Embryonic facial prominence (tissue), 1 donor: ENCODE measurements around the gene CNPY3.
A peak's percentile ranks its signal among the peaks of the same experiment; 100 is the strongest.
"Not testable (repeated sequence)": the region's sequence is repeated elsewhere in the genome, so short reads cannot be mapped to it uniquely, and the experiment has no call there.

Source experiments
- DNase-seq: peaks from one replicate; pipeline ENCODE4 v3.0.0-alpha.2; 2016; ENCODE audit errors: extremely low spot score

The CNPY3 gene

DNA sequence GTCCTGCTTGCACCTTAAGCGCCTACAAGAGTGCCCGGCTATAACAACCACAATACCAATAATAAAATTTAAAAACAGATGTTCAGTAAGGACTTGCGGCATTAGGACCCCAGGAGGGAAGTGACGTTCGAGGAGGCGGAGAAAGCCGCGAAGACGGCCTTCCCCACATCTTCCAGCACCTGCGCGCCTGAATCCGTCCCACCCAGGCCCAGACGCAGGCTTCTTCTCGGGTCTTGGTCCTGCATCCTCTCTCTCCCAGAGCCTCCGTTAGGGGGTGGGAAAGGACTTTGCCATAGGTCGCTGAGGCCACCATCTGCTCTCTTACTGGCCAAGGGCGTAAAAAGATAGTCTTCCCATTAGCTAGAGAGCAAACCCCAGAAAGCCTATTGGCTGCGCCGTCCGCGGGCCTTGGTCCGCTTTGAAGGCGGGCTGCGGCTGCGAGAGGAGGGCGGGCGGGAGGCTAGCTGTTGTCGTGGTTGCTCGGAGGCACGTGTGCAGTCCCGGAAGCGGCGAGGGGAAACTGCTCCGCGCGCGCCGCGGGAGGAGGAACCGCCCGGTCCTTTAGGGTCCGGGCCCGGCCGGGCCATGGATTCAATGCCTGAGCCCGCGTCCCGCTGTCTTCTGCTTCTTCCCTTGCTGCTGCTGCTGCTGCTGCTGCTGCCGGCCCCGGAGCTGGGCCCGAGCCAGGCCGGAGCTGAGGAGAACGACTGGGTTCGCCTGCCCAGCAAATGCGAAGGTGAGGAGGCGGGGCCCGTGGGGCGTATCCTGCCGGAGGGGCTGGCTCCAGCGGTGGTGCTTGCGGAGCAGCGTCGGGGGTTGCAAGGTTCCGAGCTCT is at the start of gene CNPY3:
CNPY3 (plus strand) TSS at position 495 of the 835 bp plus-strand sequence; CDS start at position 586, 91 bp downstream.
- DNase-seq = peak; percentile 87

DNA sequence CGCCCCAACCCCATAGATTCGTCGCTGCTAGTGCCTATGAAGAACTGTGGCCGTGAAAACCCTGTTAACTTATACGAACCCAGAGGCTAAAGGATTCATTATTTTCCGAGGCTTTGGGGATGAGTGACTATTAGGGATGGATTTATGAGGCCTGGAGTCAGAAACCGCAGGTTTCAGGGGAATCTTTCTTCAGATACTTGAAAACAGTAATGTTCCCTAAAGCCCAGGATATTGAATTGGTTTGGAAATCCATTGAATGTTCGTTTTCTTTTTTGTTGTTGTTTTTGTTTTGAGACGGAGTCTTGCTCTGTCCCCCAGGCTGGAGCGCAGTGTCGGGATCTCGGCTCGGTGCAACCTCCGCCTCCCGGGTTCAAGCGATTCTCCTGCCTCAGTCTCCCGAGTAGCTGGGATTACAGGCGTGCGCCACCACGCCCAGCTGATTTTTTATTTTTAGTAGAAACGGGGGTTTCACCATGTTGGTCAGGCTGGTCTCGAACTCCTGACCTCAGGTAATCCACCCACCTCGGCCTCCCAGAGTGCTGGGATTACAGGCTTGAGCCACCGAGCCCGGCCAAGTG is 49.0 kb upstream of the CNPY3 start:
- DNase-seq = not testable (repeated sequence)

DNA sequence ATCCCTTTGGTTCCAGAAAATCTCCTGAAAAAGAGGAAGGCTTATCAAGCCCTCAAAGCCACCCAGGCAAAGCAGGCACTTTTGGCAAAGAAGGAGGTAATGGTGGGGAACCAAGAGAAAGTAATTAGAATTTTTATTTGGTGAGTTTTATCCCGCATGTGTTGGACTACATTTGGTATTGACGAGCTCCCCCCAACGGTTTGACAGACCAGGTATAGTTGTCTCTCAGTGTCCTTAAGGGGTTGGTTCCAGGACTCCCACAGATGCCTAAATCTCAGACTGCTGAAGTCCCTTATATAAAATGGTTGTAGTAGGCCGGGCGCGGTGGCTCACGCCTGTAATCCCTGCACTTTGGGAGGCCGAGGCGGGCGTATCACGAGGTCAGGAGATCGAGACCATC is 48.4 kb upstream of the CNPY3 start:
- not testable (repeated sequence) for DNase-seq

DNA sequence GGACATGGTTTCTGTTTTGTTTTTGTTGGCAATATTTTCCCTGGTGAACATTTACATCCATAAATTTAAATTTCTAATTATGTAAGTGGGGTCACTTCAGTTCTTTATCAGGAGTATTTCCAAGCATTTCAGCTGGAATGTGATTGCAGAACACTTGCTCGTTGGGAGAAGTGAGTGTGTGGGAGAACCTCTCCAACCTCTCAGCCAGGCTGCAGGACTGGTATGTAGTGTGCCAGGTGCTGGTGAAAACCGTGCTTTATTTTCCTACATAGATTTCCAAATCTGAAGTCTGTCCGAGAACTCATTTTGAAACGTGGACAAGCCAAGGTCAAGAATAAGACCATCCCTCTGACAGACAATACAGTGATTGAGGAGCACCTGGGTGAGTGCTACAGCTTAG is 43.6 kb upstream of the CNPY3 start:
- DNase-seq = no peak

DNA sequence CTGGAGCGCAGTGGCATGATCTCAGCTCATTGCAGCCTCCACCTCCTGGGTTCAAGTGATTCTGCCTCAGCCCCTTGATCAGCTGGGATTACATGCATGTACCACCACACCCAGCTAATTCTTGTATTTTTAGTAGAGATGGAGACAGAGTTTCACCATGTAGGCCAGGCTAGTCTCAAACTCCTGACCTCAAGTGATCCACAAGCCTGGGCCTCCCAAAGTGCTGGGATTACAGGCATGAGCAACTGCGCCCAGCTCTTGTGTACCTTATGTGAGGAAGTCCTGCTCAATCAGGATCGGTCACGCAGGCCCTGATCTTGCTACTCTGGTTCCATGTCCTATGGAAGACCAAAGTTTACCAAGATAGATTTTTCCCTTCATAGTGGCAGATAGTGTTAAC is 41.1 kb upstream of the CNPY3 start:
- not testable (repeated sequence) for DNase-seq

DNA sequence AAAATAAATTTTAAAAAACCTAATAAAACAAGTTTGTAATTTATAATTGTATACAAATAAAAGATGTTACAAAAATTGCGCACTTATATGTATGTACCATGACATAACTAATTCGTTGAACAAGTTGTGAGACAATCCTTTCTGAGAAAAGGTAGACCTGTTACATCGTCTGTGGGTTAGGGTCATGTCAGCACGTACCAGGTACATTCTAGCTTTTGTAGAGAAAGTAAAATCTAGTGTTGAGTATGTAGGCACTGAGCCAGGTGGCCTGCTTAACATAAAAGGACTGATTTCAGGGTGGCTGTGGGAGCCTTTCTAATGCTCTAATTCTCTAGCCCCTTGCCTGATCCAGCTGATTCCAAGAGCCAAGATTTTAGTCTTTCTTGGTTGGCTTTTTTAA is 39.5 kb upstream of the CNPY3 start:
- DNase-seq = no peak

DNA sequence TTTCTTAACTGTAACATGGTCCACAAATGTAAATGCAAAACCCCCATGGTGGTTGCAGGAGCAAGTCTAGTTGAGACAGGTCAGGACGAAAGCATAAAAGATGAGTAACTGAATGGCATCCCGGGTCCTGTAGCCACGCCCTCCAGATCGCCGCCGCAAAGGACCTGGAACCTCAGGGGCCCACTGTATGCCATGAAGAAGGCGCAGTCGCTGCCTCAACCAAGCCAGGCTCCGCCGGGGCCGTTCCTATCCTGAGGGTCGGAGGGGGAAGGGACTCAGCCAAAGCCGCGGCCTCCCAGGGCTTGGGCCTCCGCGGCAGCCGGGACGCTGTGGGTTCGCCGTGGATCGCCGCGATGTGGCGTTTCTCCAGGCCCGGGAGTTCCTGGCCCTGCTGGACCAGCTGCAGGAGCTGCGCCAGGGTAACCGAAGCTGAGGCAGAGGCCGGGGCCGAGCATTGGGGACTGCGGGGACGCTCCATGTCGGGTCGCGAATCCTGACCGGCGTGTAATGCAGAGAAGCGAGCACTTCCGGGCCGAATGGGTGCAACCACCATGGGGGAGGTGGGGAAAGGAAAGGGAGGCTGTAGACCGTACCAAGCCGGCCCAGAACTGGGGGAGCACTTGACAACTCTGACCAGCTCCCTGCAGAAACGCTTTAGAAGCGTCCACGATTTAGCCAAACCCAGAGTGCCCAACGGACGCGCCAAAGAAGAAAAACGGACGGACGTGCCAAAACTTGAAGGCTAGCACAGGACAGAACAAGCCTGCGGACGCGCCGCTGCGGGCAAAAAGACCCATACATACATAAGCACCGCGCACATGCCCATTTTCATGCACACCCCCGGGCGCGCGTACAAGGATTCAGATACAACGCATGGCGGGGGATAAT is 38.7 kb upstream of the CNPY3 start:
- peak; percentile 69 for DNase-seq

DNA sequence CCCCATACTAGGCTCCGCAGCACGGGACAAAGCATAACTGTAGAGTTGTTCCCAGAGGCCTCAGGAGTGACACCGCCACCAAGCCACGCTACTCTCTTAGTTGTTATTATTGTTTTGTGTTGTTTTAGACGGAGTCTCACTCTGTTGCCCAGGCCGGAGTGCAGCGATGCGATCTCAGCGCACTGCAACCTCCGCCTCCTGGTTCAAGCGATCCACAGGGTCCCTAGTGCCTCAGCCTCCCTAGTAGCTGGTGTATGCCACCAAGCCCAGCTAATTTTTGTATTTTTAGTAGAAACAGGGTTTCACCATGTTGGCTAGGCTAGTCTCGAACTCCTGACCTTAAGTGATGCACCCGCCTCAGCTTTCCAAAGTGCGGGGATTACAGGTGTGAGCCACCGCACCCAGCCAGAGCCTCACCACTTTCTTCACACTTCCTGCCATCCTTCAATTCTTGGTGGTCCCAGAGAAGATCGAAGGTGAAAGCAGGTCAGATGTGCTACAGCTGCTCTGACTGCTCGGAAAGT is 38.0 kb upstream of the CNPY3 start:
- DNase-seq = no peak

DNA sequence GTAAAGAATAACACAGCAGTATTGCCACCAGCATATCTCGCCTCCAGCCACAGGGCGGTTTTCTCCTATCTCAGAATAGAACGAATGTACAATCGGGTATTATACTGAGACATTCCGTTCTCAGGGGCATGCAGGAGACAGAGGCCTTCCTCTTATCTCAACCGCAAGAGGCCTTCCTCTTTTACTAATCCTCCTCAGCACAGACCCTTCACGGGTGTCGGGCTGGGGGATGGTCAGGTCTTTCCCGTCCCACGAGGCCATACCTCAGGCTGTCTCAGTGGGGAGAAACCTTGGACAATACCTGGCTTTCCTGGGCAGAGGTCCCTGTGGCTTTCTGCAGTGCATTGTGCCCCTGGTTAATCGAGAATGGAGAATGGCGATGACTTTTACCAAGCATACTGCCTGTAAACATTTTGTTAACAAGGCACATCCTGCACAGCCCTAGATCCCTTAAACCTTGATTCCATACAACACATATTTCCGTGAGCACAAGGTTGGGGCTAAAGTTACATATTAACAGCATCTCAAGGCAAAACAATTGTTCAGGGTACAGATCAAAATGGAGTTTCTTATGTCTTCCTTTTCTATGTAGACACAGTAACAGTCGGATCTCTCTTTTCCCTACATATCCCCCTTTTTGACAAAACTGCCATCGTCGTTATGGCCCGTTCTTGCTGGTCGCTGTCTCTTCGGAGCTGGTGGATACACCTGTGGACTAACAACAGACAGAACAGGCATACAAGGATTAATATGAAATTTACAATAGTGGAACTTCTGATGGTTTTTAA is 35.0 kb upstream of the CNPY3 start:
- not testable (repeated sequence) for DNase-seq

DNA sequence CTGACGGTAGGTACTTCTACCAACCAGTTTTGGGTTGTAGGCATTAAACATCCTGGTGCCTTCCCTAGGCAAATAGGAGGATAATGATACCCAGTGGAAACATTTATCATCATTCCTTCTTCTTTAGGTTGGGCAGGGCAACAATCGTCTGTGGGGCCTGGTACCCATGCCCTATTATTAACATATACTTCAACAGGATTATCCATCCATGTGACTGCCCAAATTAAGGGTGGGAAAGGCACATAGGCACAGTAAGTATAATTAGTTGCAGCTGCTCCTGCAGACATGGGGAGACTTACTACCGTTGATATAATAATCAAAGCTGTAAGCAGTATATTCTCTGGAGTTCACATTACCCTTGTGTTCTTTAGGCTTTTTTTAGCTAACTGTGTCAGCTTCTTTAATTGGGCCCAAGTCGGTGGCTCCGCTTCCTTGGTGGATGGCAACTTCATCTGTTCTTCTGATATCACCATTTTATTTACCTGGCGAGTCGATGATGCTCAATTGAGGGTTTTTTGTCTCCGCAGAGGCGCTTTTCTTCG is 33.0 kb upstream of the CNPY3 start:
- DNase-seq = no peak

DNA sequence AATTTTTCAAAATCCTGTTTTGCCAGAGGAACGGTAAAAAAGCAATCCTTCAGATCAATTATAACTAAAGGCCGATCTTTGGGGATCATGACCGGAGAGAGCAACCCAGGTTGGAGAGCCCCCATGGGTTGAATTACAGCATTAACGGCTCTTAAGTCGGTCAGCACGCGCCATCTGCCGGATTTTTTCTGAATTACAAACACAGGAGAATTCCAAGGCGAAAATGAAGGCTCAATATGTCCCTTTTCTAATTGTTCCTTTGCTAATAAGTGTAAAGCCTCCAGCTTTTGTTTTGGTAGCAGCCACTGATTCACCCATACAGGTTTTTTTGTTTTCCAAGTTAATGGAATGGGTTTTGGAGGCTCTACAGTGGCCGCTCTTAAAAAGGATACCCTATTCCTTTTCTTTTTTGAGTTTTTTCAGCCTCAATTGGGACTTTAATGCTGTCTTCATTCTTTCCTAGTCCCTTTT is 30.4 kb upstream of the CNPY3 start:
- peak; percentile 31 for DNase-seq

DNA sequence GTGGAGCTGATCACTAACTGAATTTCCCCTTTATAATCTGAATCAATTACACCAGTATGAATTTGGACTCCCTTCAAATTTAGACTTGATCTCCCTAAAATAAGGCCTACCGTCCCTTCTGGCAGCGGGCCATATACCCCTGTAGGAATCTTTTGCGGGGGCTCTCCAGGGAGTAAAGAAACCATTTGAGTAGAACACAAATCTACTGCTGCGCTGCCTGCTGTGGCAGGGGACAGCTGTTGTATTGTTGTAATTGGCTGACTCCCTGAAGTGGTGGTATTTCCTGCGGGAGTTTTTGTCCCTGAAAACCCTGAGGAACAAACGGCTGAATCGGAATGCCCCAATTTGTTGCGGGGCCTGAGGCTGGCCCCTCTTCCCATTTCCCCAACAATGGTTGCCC is 29.4 kb upstream of the CNPY3 start:
- no peak for DNase-seq

DNA sequence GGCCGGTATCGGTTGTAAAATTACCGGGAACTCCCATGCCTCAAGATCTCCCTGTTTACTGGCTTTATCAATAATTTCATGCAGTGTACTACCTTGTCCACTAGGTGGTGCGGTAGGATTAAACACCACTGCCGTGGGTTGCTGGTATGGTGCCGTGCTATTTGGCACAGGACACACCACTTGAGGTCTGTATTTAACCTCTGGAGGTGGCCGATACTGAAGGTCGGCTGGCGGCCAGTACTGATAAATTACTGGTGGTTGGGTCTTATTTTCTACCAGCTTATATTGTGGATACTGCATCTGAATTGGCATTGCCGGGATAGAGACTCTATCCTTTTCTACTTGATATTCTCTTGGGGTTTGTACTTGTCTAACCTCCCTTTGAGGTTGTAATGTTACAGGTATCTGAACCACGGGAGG is 27.7 kb upstream of the CNPY3 start:
- peak; percentile 71 for DNase-seq

DNA sequence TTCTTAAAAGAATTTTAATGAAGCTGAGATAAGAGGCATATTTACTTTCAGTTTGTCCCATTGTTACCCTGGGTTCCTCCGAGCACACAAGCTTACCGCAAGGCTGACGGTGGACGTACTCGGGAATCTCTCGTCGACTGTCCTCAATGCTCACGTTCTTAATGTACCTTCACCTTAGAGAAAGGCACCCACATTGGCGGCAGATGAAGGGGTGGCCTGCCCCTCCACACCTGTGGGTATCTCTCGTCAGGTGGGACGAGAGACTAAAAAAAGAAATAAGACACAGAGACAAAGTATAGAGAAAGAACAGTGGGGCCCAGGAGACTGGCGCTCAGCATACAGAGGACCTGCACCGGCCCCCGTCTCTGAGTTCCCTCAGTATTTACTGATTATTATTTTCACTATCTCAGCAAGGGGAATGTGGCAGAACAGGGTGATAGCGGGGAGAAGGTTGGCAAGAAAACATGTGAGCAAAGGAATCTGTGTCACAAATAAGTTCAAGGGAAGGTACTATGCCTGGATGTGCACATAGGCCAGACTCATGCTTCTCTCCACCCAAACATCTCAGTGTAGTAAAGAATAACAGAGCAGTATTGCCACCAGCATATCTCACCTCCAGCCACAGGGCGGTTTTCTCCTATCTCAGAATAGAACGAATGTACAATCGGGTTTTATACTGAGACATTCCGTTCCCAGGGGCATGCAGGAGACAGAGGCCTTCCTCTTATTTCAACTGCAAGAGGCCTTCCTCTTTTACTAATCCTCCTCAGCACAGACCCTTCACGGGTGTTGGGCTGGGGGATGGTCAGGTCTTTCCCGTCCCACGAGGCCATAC is 26.6 kb upstream of the CNPY3 start:
- not testable (repeated sequence) for DNase-seq

DNA sequence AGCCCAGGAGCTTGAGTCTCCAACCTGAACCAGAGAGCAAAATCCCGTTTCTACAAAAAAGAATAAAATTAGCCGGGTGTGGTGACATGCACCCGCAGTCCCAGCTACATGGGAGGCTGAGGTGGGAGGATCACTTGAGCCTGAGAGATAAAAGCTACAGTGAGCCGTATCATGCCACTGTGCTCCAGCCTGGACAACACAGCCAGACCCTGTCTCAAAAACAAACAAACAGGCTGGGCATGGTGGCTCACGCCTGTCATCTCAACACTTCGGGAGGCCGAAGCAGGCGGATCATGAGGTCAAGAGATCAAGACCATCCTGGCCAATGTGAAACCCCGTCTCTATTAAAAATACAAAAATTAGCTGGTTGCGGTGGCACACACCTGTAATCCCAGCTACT is 24.8 kb upstream of the CNPY3 start:
- DNase-seq = no peak

DNA sequence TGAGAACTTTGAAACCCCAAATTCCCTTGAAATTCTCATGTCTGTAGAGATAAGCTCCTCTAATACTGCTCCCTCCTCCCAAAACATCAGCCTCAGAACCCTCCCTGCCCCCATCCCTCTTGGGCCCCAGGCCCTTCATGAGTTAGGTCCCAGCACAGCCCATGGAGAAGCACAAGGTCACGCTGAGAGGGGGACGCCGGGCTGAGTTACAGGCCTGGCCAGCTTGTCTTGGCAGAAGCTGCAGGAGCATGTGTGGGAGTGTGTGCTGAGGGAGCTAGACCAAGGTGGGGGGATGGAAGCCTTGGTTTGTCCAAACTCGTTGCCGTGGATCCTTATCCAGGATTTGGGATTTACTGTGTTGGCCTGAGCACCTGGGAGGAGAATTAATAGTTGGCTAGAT is 21.9 kb upstream of the CNPY3 start:
- DNase-seq = no peak

DNA sequence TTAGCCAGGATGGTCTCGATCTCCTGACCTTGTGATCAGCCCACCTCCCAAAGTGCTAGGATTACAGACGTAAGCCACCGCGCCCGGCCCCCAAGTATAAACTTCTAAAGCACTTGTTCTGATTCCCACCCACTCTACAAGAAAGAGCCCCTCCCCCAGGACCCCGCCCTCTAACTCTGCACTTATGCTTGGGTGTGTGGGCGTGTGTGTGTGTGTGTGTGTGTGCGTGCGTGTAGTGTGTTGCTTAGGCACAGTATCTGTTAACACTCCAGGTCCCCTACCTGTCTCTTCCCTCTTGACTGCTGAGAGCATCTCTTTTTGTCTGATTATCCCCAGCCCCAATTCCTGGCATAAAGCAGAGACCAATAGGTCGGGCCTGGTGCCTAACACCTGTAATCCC is 19.4 kb upstream of the CNPY3 start:
- no peak for DNase-seq

DNA sequence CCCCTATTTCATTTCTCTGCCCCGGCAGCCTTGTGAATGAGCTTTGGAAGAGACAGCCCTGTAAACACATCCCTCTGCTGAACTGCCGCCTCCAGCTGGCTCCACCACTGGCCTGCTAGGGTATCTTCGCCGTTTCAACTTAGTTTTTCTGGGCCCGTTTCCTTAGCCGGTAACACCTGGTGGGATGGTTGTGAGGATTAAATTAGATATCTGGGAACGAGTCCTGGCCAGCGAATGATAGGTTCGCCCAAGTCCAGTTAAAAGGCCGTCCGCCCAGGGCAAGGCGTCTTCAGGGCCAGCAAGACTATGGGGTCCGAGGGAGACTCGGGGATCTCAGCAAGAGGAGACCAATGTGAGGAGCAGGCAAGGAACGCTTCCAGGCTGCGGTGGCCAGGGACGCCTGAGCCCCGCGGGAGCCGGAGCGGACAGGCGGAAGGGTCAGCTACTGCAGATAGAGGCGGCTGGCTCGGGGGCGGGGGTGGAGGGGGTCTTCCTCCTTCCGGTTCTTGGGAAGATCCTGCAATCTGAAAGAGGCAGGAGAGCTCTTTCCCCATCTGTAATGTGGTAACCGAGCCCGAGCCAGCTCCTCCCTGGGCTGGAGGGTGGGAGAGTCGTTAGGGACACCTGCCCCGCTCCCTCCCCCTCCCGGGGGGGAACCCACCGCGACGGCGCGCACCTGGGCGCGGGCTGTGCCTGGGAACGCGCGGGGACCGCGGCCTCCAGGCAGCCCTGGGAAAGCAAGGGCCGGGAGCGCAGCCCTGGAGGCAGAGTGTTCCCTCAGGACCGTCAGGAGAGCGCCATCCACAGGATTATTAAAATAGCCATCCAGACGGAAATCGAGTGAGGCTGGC is 17.9 kb upstream of the CNPY3 start:
- no peak for DNase-seq

DNA sequence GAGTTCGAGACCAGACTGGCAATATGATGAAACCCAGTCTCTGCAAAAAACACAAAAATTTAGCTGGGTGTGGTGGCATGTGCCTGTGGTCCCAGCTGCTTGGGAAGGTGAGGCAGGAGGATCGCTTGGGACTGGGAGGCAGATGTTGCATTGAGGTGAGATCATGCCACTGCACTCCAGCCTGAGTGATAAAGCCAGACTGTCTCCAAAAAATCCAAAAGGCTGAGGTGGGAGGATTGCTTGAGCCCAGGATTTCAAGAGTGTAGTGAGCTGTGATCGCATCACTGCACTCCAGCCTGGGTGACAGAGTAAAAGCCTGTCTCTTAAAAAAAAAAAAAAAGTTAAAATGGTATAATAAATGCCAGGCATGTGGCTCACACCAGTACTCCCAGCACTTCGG is 14.7 kb upstream of the CNPY3 start:
- no peak for DNase-seq
